Thyroid gland (tissue), 4 donors: ENCODE measurements around the gene C1orf94.

ENCODE experiments used
- CTCF ChIP-seq, 6 experiments: fragments of 200-600 bp in 3 of 6; fragments of 450-650 bp in 3 of 6; sonication (generic) in 3 of 6; IDR thresholded peaks; one replicate each; pipeline ENCODE4 v1.5.1; 2016 to 2019; ENCODE audit warnings: antibody characterized with exemption in 6 of 6, mild to moderate bottlenecking in 2 of 6, inconsistent platforms in 1 of 6, moderate library complexity in 1 of 6
- POLR2A ChIP-seq, 2 donors: fragments of 450-650 bp; IDR thresholded peaks; one replicate each; pipeline ENCODE4 v1.6.1; 2017; ENCODE audit warnings: antibody characterized with exemption in 2 of 2, mild to moderate bottlenecking in 2 of 2, moderate library complexity in 1 of 2

- TF ChIP-seq POLR2A (IDR thresholded peaks at IDR 0.05) (no peak), CTCF (IDR thresholded peaks at IDR 0.05) (no peak)
Observed at GRCh38 chr1:34231441-34231840, 54.7 kb downstream of the C1orf94 start.
